Hepatocyte (in vitro differentiated cells): ENCODE results near the gene ANKRD13C. TPM values are rescaled to one million over a fixed set of nuclear protein-coding genes. Genes with fewer than 3 reads are reported as not detected.

Experiments used
- DNase-seq: peaks from one replicate; pipeline ENCODE4 v3.0.0-alpha.2; 2016; ENCODE audit warnings: low spot score
- H2AFZ ChIP-seq: fragments of 200-600 bp; sonication (generic); 2 replicates; pipeline ENCODE4 v1.6.0; 2016; ENCODE audit warnings: antibody characterized with exemption, mild to moderate bottlenecking
- H3K27ac ChIP-seq: fragments of 200-600 bp; sonication (generic); 2 replicates; pipeline ENCODE4 v1.5.1; 2016; ENCODE audit warnings: mild to moderate bottlenecking
- H3K27me3 ChIP-seq: fragments of 200-600 bp; sonication (generic); 2 replicates; pipeline ENCODE4 v1.6.1; 2016
- H3K36me3 ChIP-seq: fragments of 200-600 bp; sonication (generic); replicated peaks from 2 replicates; pipeline ENCODE4 v1.5.1; 2016; ENCODE audit warnings: low read depth; ENCODE audit not compliant: insufficient read depth
- H3K4me1 ChIP-seq: fragments of 200-600 bp; sonication (generic); 2 replicates; pipeline ENCODE4 v1.5.1; 2016; ENCODE audit warnings: mild to moderate bottlenecking, moderate library complexity; ENCODE audit not compliant: insufficient read depth
- H3K4me2 ChIP-seq: fragments of 200-600 bp; sonication (generic); 2 replicates; pipeline ENCODE4 v1.6.0; 2016
- H3K4me3 ChIP-seq: fragments of 200-600 bp; sonication (generic); 2 replicates; pipeline ENCODE4 v1.5.1; 2016; ENCODE audit warnings: mild to moderate bottlenecking
- H3K79me2 ChIP-seq: fragments of 200-600 bp; sonication (generic); 2 replicates; pipeline ENCODE4 v1.6.0; 2017; ENCODE audit warnings: mild to moderate bottlenecking
- H3K9me2 ChIP-seq: fragments of 200-600 bp; sonication (generic); replicated peaks from 2 replicates; pipeline ENCODE4 v1.6.0; 2017; ENCODE audit warnings: mild to moderate bottlenecking; ENCODE audit not compliant: insufficient read depth
- H3K9me3 ChIP-seq: fragments of 200-600 bp; sonication (generic); 2 replicates; pipeline ENCODE4 v1.5.1; 2016; ENCODE audit warnings: low read depth, mild to moderate bottlenecking
- H4K20me1 ChIP-seq: fragments of 200-600 bp; sonication (generic); 2 replicates; pipeline ENCODE4 v1.6.0; 2016; ENCODE audit warnings: mild to moderate bottlenecking; ENCODE audit not compliant: insufficient read depth, poor library complexity, severe bottlenecking
- CTCF ChIP-seq: fragments of 200-600 bp; sonication (generic); IDR thresholded peaks from 2 replicates; pipeline ENCODE4 v1.5.1; 2016; ENCODE audit warnings: antibody characterized with exemption, mild to moderate bottlenecking; ENCODE audit not compliant: poor library complexity
- EZH2 ChIP-seq: fragments of 200-600 bp; sonication (generic); IDR thresholded peaks from 2 replicates; pipeline ENCODE4 v1.6.1; 2016; ENCODE audit warnings: antibody characterized with exemption, mild to moderate bottlenecking, borderline replicate concordance
- EZH2phosphoT487 ChIP-seq: fragments of 200-600 bp; sonication (generic); IDR thresholded peaks from one replicate; pipeline ENCODE4 v1.6.1; 2018; ENCODE audit warnings: antibody characterized with exemption, mild to moderate bottlenecking, low read depth, moderate library complexity; ENCODE audit not compliant: unreplicated experiment, severe bottlenecking
- WGBS: methylation state at CpG from one replicate; pipeline ENCODE4 v1.1.6; 2016; ENCODE audit warnings: low lambda C conversion rate; ENCODE audit errors: missing lambda C conversion rate; 5-methylcytosine and 5-hydroxymethylcytosine counted together
- polyA plus RNA-seq: library from polyadenylated mRNA; unstranded; fragments of >200 nt; fragmentation: Nextera tagmentation; extraction: Ambion mirVana; gene quantifications from 2 replicates; pipeline ENCODE4 v1.2.1, GENCODE V29; 2016
- total RNA-seq: library from RNA; depleted of rRNA; stranded (reverse); fragments of >200 nt; gene quantifications from 2 replicates; pipeline ENCODE4 v1.2.3, GENCODE V29; 2014

The ANKRD13C gene
- total and polyA plus RNA-seq, 2 experiments from 2014 or later: 14.9 to 26.5 TPM

- H3K36me3 ChIP-seq: no peaks in the 10 kb centered on the region
- H3K4me3 ChIP-seq: no peak overlapping the region
- H3K27ac ChIP-seq: no peak overlapping the region
- no peak for DNase-seq
- TF ChIP-seq CTCF (no peak), EZH2 (no peak), EZH2phosphoT487 (no peak)
- no peaks in the 10 kb centered on the region for H3K27me3 ChIP-seq
- WGBS: 96% methylated on average over 6 of the region's 6 CpGs
- no peaks in the 10 kb centered on the region for H3K4me1 ChIP-seq
- H3K4me2 ChIP-seq: no peak overlapping the region
- H3K79me2 ChIP-seq: peaks cover 15% of the 10 kb centered on the region
- H3K9me3 ChIP-seq: no peaks in the 10 kb centered on the region
- H2AFZ ChIP-seq: no peak overlapping the region
- H4K20me1 ChIP-seq: no peaks in the 10 kb centered on the region
- H3K9me2 ChIP-seq: no peaks in the 10 kb centered on the region
These were observed 39.7 kb downstream of the ANKRD13C start for GRCh38 chr1:70314706-70315304.

GRCh38 chr1:70311369-70311768, 43.2 kb downstream of the ANKRD13C start:
- WGBS: 98% methylated on average over 3 of the region's 3 CpGs
- H3K27me3 ChIP-seq: no peaks in the 10 kb centered on the region
- no peak for TF ChIP-seq EZH2
- no peak for TF ChIP-seq CTCF
- no peak for TF ChIP-seq EZH2phosphoT487

GRCh38 chr1:70299472-70299871, 55.0 kb downstream of the ANKRD13C start:
- Histone ChIP-seq H3K4me3 (no peak overlapping the region), H2AFZ (no peak overlapping the region), H3K27me3 (no peaks in the 10 kb centered on the region), H3K4me1 (no peaks in the 10 kb centered on the region), H3K9me2 (no peaks in the 10 kb centered on the region), H3K9me3 (no peaks in the 10 kb centered on the region), H4K20me1 (no peaks in the 10 kb centered on the region), H3K79me2 (no peaks in the 10 kb centered on the region), H3K4me2 (no peak overlapping the region), H3K27ac (no peak overlapping the region), H3K36me3 (no peaks in the 10 kb centered on the region)
- DNase-seq: no peak
- no peak for TF ChIP-seq EZH2
- no peak for TF ChIP-seq CTCF

More at GRCh38 chr1:70311369-70311768, 43.2 kb downstream of the ANKRD13C start:
- H4K20me1 ChIP-seq: no peaks in the 10 kb centered on the region
- H3K9me2 ChIP-seq: no peaks in the 10 kb centered on the region
- H3K4me3 ChIP-seq: no peak overlapping the region
- H3K4me2 ChIP-seq: no peak overlapping the region
- no peak overlapping the region for H3K27ac ChIP-seq
- no peak overlapping the region for H2AFZ ChIP-seq
- H3K36me3 ChIP-seq: no peaks in the 10 kb centered on the region
- no peaks in the 10 kb centered on the region for H3K4me1 ChIP-seq
- no peak for DNase-seq
- peaks cover 7% of the 10 kb centered on the region for H3K79me2 ChIP-seq
- no peaks in the 10 kb centered on the region for H3K9me3 ChIP-seq

GRCh38 chr1:70295749-70296148, 58.8 kb downstream of the ANKRD13C start:
- H4K20me1 ChIP-seq: no peaks in the 10 kb centered on the region
- DNase-seq: no peak
- WGBS: 98% methylated on average over 4 of the region's 4 CpGs
- no peaks in the 10 kb centered on the region for H3K4me1 ChIP-seq
- H3K36me3 ChIP-seq: no peaks in the 10 kb centered on the region
- no peaks in the 10 kb centered on the region for H3K79me2 ChIP-seq
- H3K4me2 ChIP-seq: no peak overlapping the region
- no peaks in the 10 kb centered on the region for H3K9me2 ChIP-seq
- no peaks in the 10 kb centered on the region for H3K9me3 ChIP-seq
- no peak overlapping the region for H3K4me3 ChIP-seq
- no peaks in the 10 kb centered on the region for H3K27me3 ChIP-seq
- no peak overlapping the region for H3K27ac ChIP-seq
- no peak overlapping the region for H2AFZ ChIP-seq
- TF ChIP-seq EZH2 (no peak), EZH2phosphoT487 (no peak), CTCF (no peak)
